ENCODE measurements around the gene PFN3.

DNA sequence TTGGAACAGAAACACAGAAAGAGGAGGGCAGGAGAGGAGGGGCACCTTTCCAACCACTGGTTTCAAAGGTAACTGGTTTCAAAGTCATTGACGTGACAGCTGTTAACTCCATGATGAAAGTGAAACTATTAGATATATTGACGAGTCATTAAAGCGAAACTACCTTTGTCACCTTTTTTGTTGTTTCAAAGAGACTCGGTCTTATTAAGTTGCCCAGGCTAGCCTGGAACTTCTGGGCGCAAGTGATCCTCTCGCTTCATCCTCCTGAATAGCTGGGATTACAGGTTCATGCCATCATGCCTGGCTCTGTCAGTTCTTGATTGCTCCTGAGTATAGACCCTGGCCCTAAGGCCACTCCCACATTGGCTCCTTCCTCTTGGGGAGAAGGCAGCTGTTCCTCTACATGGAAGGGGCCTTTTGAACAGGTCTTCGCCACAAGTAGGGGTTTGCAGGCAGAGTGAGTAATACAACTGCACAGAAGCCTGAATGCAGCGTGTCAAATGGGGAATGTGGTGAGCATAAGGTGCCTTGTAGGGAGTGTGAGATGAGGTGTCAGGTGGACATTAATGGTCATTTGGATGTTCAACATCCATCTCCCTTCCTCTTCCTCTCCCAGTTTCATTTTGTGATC is 12.3 kb upstream of the PFN3 start:
- TF ChIP-seq POLR2AphosphoS5 (IDR thresholded peaks at IDR 0.05; ENCODE audit: low read depth, low read length) (no peak), TAF1 (IDR thresholded peaks at IDR 0.05; ENCODE audit: borderline replicate concordance, insufficient read depth, low read length) (no peak)
- TF ChIP-seq, protein P1, sequence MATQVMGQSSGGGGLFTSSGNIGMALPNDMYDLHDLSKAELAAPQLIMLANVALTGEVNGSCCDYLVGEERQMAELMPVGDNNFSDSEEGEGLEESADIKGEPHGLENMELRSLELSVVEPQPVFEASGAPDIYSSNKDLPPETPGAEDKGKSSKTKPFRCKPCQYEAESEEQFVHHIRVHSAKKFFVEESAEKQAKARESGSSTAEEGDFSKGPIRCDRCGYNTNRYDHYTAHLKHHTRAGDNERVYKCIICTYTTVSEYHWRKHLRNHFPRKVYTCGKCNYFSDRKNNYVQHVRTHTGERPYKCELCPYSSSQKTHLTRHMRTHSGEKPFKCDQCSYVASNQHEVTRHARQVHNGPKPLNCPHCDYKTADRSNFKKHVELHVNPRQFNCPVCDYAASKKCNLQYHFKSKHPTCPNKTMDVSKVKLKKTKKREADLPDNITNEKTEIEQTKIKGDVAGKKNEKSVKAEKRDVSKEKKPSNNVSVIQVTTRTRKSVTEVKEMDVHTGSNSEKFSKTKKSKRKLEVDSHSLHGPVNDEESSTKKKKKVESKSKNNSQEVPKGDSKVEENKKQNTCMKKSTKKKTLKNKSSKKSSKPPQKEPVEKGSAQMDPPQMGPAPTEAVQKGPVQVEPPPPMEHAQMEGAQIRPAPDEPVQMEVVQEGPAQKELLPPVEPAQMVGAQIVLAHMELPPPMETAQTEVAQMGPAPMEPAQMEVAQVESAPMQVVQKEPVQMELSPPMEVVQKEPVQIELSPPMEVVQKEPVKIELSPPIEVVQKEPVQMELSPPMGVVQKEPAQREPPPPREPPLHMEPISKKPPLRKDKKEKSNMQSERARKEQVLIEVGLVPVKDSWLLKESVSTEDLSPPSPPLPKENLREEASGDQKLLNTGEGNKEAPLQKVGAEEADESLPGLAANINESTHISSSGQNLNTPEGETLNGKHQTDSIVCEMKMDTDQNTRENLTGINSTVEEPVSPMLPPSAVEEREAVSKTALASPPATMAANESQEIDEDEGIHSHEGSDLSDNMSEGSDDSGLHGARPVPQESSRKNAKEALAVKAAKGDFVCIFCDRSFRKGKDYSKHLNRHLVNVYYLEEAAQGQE (IDR thresholded peaks at IDR 0.05; ENCODE audit: insufficient read depth in 1 of 2, low read depth in 2 of 2, low read length in 2 of 2), result no peak
